ENCODE data around the gene PHF5A.

DNA sequence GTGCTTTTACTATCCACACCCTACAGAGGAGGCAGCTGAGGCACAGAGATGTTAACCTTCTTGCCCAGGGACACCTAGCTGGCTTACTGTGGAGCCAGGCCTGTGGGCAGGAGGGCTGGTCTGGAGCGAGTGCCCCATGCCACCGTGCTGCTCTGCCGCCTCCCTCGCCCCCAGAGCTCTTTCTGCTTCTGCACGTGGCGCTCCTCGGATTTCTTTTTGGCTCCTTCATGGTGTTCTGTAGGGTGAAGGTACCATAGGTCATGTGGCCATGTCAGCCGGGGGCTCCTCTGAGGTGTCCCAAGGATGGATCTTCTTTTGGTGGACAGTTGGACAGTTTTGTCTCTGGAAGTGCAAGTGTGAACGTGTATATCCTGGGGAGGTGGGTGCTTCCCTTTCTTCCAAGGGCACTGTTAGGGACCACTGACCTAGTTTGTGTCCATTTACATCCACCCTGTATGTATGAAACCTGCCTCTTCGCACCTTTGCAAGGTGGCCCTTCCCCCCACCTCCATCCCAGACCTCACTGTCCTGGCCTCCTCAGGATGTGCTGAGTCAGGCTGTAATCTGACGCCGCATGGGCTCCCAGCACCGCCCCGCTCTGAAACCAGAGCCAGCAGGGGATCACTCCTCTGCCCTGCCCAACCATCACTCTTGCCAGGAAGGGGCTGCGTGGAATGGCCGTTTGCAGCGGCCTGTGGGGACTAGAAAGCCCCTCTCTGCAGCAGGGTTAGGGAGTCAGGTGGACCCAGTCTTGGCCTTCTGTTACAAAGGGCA is 44.1 kb upstream of the PHF5A start:
- no peak for TF ChIP-seq POLR2A (IDR thresholded peaks at IDR 0.05; ENCODE audit: low read depth, low read length)
- no peak for TF ChIP-seq TAF1 (IDR thresholded peaks at IDR 0.05; ENCODE audit: low read depth, low read length)
- no peak for TF ChIP-seq POLR2AphosphoS5 (IDR thresholded peaks at IDR 0.05; ENCODE audit: low read depth, low read length)
- TF ChIP-seq PAX5 (IDR thresholded peaks at IDR 0.05; ENCODE audit: insufficient read depth, low read length, severe bottlenecking), result no peak
- TF ChIP-seq SPI1 (IDR thresholded peaks at IDR 0.05; ENCODE audit: low read depth, low read length), result no peak
- no peak for TF ChIP-seq POU2F2 (IDR thresholded peaks at IDR 0.05; ENCODE audit: low read depth, low read length)

Measured in GM12891 (cell line).